HEK293T (cell line): ENCODE data around the gene MRPL38.

ENCODE experiments used
- ARNT ChIP-seq: fragments of 450-650 bp; IDR thresholded peaks from 2 replicates; pipeline ENCODE4 v1.6.1; 2017; ENCODE audit warnings: mild to moderate bottlenecking
- BHLHE40 ChIP-seq: fragments of 450-650 bp; IDR thresholded peaks from 2 replicates; pipeline ENCODE4 v1.6.1; 2016; ENCODE audit warnings: mild to moderate bottlenecking, moderate library complexity, borderline replicate concordance
- CTBP1 ChIP-seq: fragments of 450-650 bp; IDR thresholded peaks from 2 replicates; pipeline ENCODE4 v1.6.1; 2016; ENCODE audit warnings: borderline replicate concordance
- ELF4 ChIP-seq: fragments of 450-650 bp; IDR thresholded peaks from 2 replicates; pipeline ENCODE4 v1.6.1; 2017; ENCODE audit warnings: antibody characterized with exemption
- HDGF ChIP-seq: fragments of 450-650 bp; IDR thresholded peaks from 2 replicates; pipeline ENCODE4 v1.6.1; 2017; ENCODE audit warnings: antibody characterized with exemption, borderline replicate concordance
- L3MBTL2 ChIP-seq: fragments of 450-650 bp; conservative IDR thresholded peaks from 2 replicates; pipeline ENCODE4 v1.6.1; 2016; ENCODE audit warnings: mild to moderate bottlenecking
- NFRKB ChIP-seq: fragments of 450-650 bp; IDR thresholded peaks from 2 replicates; pipeline ENCODE4 v1.6.1; 2016; ENCODE audit warnings: mild to moderate bottlenecking, moderate library complexity
- SP1 ChIP-seq: fragments of 450-650 bp; IDR thresholded peaks from 2 replicates; pipeline ENCODE4 v1.6.1; 2017
- SUZ12 ChIP-seq: fragments of 450-650 bp; IDR thresholded peaks from 2 replicates; pipeline ENCODE4 v1.6.1; 2016; ENCODE audit warnings: mild to moderate bottlenecking
- TARDBP ChIP-seq: fragments of 450-650 bp; IDR thresholded peaks from 2 replicates; pipeline ENCODE4 v1.6.1; 2016
- ZNF384 ChIP-seq: fragments of 450-650 bp; IDR thresholded peaks from 2 replicates; pipeline ENCODE4 v1.6.1; 2016

DNA sequence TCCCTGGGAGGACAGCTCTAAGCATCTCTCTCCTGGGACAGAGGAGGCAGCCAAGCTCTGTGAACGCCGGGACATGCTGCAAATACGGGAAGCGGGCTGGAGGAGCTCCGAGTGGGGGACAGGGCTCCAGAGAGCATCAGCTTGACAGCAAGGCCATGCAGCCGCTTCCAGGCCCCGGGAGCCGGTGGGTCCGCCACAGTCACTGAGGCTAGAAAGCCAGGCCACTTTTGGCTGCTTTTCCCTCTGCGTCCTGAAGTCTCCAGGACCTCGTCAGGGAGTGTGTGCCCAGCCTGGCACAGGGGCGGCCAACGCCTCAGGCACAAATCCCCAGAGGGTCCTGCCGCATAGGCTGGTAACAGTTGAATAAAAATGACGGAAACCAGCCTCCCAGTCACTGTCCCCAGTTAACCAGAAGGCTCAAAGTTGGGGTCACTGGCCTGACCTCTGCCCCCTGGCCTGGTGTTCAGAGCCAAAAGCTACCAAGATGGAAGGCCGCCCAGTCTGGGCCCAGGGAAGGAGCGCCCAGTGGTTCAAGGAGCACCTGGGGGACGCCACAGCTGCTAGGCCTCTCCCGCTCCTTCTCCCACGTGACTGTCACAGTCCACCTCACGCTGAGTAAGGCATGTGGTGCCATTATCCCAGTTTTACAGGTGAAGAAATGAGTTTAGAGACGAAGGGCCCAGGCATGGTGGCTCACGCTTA, 4.8 kb downstream of the MRPL38 start:
- TF ChIP-seq ELF4, result no peak
- no peak for TF ChIP-seq SP1
- TF ChIP-seq ZNF384, result no peak
- no peak for TF ChIP-seq TARDBP
- TF ChIP-seq HDGF, result no peak
- no peak for TF ChIP-seq L3MBTL2
- no peak for TF ChIP-seq ARNT
- TF ChIP-seq NFRKB, result no peak
- no peak for TF ChIP-seq SUZ12
- TF ChIP-seq BHLHE40, result no peak
- no peak for TF ChIP-seq CTBP1
